Stimulated activated CD4-positive, alpha-beta T cell treated with anti-CD3 and anti-CD28 coated beads, Interleukin-2, amount 100 ng/mL, for 48 hours (primary cell): ENCODE results near the gene DGUOK.
A peak's percentile ranks its signal among the peaks of the same experiment; 100 is the strongest.
"Not testable (repeated sequence)": the region's sequence is repeated elsewhere in the genome, so short reads cannot be mapped to it uniquely, and the experiment has no call there.

ENCODE experiments used
- DNase-seq, 2 donors: peaks; one replicate each; pipeline ENCODE4 v3.0.0-alpha.2; 2020

DGUOK gene

DNA sequence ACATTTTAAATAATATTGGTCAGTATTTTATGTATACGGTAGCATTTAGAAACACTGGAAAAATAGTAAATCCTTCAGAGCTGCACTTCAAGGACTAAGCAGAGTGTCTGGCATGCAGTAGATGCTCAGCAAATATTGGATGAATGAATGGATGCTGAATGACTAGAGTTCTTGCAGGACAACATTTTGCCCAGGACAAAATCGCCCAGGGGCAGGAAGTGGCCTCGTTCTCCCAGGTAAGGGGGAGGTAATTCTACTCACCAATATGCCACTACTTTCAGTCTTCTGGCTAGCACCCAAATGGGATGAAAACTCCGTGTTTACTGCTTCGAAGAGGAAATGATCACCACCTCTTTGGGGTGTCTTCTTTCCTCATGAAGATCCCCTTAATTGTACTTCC, 4.0 kb upstream of the DGUOK start:
- DNase-seq, result no peak

DNA sequence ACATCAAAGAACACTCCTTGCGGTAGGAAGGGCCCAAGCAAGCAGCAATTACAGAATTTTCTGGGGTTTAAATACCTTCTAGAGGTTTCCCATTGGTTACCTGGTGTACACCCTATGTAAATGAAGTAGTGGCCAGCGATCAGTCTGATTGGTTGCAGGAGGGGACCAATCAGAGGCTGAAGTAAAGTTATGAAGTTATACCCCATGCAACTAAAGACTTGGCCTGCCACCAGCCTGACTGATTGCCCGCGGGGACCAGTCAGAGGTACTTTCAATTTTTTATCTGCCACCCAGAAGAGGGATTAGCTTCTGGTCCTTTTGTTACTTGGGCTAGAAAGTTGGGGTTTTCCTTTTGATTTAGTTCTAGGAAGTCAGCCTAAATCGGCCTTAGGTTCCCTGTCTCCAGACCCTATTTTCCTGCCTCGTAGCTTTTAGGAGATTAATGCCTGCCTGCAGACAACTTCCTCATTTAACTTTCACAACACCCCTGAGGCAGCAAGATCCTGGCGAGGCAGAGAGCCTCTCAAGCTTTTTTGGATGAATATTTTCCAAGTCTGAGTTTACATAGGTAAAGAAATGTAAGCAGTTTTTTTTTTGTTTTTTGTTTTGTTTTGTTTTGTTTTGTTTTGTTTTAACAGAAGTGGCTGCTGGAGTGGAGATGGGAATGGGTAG, 1.5 kb upstream of the DGUOK start:
- DNase-seq, result no peak

DNA sequence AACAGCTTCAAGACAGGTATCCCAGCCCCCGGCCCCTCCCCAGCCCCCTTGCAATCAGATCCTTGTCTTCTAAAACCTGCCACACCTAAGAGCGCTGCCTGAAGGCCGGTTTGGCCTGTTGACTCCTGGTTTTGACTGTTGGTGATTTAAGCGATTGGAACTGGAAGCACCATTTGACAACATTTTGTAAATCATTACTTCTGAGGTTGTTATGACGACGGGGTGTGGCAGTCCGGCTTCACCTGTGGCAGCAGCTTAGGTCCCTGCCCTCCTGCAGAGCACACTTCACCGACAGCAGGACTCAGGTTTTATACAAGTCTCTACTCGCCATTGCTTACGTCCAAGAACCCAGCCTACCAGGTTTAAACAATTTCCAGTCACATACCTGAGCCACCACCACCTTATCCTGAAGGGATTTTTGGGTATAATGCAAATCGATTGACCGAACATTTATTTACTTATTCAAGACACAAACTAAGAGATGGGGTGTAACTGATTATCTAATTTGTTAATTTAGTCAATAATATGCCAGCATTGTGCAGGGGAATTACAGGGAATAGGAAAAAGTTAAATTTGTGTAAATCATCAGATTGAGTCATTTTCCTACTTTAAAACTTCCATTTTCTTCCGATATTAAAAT, 707 bp upstream of the DGUOK start:
- DNase-seq, result no peak

DNA sequence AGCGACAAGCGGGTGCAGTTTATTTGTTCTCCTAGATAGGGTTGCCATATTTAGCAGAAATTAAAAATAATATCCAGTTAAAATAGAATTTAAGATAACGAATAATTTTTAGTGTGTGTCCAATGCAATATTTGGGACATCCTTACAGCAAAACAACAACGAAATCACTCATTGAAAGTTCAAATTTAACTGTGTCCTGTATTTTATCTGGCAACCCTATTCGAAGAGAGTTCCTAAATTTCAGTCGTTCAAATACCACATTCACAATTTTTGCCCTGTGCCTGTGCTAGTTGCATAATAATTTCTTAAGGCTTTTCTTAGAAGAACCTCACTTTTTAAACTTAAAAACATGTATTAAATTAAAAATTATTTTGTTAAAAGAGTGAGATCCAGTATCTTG, 664 bp downstream of the DGUOK start:
- no peak for DNase-seq

DNA sequence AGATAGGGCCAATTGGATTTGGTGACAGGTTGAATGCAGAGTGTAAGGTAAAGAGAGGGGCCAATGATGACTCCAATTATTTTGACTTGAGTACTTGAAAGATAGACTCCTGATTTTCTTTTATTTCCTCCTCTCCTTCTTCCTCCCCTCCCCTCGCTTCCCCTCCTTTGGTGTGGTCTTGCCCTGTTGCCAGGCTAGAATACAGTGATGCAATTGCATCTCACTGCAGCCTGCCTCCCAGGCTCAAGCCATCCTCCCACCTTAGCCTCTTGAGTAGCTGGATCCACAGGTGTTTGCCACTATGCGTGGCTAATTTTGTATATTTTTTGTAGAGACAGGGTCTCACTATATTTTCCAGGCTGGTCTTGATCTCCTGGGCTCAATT, 2.3 kb downstream of the DGUOK start:
- DNase-seq, result no peak

DNA sequence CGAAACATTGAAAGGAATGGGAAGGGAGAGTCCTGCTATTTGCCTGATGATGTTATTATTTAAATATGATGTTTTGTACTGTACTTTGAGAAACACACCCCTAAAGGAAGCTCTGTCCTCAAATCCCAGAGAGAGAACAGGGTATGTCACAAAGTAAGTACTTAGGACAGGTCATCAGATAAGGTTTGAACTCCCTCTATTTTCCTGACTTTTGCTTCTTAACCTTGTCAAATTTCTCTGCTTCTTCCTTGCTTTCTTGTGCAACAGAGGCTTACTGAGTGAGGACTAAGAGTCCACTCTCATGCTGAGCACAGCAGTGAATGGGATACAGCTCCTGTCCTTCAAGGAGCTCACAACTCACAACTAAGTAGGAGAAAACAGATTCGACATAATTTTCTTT, 3.7 kb downstream of the DGUOK start:
- DNase-seq, result no peak

DNA sequence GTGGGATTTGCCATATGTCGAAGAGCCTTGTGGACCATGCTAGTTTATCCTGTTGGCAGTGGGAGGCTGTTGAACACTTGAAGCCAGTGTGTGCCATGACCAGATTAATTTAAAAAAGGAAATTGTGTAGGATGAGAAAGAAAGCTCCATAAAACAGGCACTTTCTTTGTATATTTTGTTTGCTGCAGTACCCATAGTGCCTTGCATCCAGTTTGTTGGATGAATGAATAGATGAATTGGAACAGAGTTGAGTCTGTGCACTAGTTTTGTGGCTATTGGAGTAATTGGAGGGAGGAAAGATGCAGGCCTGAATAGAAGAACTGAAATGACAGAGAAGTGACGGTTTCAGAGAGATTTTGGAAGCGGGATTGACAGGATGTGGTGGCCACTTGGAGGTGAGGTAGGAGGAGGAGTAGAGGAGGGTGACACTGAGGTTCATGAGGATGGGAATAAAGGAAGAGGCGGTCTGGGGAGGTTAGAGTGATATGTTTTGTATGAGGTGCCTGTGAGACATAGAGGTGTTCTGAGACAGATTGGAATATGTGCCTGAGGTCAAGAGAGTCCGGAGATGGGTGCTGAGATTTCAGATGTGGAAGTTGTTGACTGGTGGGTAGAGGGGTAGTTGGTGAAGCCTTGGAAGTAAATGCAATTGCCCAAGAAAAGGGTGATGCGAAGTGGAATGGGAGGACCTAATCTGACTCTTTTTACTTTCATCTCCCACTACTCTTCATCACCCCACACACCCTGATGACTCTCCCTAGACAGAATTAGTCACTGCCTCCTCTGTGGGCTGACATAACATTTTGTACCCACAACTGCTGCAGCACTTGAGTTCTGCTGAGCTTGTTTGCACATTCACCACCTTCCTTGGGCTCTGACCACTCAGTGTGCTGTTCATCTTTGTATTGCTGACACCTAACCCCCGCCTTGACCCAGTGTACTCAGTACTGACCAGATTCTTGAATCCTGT, 5.1 kb downstream of the DGUOK start:
- peak in 1 of 2 donors; percentile 51 for DNase-seq

DNA sequence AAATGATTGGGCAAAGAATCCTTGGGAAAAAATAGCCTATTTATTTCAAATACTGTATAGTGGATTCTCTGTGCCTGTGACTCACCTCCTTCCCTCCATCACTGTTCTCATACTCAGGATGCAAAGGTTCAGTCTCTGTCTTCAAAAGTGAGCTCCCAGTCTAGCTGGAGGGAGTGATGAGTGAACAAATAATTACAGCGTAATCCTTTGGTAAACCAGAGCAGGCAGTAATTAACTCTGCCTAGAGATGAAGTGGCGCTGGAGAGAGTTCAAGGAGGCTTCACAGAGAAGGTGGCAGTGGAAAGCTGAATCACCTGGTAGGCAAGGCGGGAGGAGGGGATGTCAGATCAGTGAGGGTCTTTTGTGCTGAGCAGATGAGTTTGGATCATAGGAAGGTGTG, 6.5 kb downstream of the DGUOK start:
- DNase-seq, result no peak

DNA sequence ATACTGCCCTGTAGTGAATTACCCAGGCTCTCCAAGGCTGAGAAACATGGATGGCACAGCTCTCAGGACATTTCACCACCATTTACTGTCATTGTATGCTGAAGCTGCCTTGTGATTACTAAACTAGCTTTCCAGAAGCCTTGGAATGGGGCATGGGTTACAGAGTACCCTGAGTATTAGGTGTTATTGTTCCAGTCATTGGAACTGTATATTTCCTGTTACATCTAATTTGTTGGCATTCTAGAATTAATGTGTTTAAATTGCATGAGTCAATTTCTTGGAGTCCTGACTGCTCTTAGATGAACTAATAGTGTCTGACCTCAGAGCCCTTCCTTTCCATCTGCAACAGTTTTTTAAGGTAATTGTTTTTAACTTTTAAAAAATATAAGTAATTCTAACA, 9.0 kb downstream of the DGUOK start:
- no peak for DNase-seq

DNA sequence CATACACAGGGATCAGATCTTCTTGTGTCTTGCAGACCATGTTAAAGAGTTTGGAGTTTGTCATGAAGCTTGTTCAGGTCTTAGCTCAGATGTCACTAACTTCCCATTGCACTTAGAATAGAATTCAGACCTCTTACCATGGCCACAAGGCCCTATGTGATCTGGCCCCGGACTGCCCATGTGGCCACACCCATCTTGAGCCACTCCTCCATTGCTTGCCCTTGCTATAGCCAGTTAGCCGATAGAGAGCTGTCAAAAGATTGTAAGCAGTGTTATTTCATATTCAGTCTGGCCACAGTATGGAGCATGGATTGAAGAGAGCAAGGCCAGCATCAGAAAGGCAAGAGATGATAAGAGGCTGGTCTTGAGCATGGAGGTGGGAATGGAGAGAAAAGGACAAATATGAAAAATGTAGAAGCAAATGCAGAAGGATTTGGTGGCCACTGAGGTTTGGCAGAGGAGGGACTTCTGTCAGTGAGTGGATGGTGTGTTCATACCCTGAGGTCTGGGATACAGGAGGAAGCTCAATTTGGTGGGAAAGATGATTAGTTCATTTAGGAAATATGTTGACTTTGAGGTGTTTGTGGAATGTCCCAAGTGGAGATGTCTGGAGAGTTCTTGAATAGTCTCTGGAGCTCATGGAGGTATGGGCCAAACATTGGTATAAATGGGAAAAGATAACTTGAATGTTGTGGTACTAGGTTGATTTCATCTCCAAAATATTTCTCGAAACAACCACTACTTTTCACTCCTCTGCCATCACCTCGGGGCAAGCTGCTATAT, 10.6 kb downstream of the DGUOK start:
- no peak for DNase-seq

DNA sequence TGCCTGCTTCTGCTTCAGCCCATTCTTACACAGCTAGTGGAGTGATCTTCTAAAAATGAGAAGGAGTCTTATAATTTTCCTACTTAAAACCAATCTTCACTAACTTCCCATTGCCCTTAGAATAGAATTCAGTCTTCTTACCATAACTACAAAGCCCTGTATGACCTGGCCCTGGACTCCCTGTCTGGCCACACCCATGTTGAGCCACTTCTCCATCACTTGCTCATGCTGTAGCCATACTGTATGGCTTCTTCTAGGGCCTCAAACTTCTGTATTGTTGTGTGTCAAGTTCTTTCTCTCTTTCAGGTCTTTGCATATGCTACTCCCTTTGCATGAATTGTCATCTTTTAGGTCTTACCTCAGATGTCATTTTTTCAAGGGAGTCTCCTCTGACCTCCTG, 11.2 kb downstream of the DGUOK start:
- DNase-seq, result no peak

DNA sequence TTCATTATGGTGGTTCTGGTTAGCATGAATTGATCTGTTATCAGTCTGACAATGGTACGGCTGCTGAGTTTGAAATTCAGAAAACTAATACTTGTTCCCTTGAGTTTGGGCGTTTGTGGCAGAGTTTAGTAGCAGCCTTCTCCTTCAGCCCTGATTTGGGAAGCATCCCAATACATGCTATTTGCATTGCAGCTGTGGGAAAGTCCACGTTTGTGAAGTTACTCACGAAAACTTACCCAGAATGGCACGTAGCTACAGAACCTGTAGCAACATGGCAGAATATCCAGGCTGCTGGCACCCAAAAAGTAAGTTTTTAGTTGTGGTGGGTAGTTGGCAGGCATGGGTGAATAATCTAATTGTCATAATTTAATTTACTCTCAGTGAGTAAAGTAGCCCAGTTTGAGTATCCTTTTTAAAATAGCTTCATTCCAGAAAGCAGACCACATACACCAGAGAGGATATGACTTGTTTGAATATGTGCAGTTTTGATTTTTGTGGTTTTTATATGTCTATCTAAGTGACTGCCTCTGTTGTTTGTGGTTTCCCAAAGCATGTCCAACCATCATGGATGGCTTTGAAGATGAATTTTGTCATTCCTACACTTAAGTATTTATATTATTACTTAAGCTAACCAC, 12.2 kb downstream of the DGUOK start:
- no peak for DNase-seq

DNA sequence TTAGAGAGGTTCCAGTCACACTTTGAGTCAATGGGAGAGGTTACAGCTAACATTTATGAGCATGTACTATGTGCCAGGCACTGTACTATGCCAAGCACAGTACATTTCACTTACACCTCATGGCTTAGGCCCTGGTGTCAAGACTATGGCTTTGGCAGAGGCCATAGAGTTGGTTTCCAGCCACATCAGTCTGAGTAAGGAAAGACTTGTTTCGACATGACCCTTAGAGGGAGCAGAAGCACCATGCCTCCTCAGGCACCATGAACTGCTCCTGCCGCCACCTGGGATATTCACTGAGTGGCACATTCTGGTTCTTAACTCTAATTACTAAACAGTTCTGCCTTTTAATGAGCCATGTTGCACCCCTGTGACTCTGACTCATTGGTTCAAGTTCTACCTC, 12.7 kb downstream of the DGUOK start:
- no peak for DNase-seq

DNA sequence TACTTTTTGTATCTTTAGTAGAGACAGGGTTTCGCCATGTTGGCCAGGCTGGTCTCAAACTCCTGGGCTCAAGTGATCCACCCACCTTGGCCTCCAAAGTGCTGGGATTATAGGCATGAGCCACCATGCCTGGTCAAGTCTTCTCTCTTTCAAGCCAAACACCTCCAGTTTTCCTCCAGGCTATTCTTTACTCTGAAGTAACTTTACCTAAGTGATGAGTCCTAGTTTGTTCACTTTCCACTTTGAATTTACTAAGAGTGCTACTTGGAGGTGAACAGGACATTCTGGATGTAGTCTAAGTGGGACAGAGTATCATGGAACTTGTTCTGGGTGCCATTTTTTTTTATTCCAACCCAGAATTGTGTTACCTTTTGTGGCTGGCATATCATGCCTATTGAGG, 13.4 kb downstream of the DGUOK start:
- not testable (repeated sequence) for DNase-seq

DNA sequence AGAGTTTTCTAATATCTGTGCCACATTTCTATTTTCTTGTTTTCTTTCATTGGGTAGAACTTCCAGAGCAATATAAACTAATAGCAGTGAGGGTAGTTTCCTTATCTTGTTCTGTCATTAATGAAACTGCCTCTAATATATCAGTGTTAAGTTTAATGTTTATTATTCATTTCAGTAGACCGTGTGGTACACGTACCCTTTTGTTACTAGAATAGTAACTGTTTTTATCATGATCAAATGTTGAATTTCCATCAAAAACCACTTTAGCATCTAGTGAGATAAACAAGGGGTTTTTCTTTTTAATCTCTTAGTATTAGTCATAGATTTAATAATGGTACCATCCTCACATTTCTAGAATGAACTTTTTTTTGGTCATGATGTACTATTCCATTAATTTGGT, 16.0 kb downstream of the DGUOK start:
- DNase-seq, result no peak

DNA sequence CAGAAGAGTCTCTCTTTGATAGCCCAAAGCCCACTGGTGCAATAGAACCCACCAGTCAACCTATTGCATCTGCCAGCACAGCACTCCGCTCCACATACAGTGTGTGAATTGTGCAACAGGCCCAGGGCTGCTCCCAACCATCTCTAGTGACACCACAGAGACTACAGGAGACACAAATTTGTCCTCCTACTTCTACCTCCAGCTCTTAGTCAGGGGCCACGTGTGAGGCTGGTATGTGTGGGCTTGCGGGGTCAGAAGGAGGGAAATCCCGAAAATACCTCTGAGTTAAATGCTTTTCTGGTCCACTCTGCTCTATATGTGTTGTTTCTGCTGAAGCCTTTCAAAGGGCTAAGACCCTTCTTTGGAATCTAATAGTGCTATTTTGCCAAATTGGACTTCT, 18.0 kb downstream of the DGUOK start:
- DNase-seq, result no peak

DNA sequence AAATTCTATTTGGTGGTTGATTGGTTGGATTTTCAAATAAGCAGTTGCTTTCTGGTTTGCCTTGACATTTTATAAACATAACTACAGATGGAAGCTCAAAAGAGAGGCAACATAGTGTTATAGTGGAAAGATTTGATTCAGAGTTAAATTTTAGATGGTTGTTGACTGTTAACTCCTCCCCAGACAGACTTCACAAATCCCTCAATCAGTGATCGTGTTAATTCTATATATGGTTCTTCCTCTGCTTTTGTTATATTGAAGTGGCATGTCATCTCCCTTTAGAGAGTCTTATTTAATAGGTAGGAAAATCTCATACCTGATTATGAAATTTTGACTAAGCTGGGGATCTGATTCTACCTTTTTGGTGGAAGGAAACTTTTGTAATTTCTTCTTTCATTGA, 19.5 kb downstream of the DGUOK start:
- DNase-seq, result no peak

DNA sequence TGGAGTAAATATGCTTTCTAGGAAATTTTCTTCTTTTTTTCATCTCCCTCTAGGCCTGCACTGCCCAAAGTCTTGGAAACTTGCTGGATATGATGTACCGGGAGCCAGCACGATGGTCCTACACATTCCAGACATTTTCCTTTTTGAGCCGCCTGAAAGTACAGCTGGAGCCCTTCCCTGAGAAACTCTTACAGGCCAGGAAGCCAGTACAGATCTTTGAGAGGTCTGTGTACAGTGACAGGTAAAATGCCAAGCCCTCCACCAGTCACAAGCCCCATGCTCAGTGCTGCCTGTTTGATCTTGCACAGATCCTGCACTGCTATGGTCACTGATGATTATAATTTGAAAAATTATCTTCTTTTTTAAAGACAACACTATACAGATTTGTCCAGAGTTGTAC, 20.0 kb downstream of the DGUOK start:
- DNase-seq, result no peak

DNA sequence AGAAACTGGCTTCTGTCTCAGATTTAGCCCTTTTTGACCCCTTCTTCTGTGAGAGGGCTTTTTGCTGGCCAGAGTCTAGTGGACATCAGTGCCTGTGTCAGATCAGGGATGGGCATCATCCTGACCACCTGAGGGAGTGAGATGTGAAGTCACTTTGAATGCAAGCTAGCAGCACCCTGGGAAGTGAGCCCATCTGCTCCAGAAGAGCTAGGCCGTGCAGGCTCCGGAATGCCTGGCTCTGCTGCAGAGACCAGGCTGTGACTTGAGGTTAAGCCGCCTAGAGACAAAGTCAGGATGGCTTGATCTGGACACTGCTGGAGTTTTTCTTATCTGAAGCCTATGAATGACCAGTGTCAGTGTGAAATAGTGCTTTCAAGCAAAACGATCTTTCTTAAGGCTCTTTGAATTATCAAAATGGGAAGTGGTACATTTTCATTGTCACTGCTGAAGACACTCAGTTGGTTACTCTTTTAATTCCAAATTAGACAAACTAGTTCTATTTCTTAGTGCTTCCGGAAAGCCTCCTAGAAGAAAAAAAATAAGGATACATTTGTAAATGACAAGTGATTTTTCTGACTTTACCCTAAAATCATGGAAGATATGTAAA, 20.8 kb downstream of the DGUOK start:
- DNase-seq, result no peak

DNA sequence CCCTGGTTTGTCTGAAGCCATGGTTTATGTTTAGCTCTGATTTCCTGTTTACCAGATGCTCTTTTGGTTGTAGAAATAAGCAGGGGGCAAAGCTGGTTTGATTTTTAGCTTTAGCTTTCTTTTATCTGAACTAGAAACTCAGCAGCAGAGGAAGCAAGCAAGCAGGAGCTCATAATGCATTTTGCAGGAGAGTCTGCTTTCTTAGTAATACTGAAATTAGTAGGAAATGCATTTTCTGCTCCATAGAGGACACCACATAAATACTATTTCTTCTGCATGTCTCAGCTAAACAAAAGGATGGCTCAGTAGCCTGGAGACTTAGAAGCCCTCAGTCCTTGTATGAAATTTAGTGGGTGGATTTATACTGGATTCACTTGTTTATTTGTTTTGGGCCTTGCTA, 23.1 kb downstream of the DGUOK start:
- DNase-seq, result no peak

DNA sequence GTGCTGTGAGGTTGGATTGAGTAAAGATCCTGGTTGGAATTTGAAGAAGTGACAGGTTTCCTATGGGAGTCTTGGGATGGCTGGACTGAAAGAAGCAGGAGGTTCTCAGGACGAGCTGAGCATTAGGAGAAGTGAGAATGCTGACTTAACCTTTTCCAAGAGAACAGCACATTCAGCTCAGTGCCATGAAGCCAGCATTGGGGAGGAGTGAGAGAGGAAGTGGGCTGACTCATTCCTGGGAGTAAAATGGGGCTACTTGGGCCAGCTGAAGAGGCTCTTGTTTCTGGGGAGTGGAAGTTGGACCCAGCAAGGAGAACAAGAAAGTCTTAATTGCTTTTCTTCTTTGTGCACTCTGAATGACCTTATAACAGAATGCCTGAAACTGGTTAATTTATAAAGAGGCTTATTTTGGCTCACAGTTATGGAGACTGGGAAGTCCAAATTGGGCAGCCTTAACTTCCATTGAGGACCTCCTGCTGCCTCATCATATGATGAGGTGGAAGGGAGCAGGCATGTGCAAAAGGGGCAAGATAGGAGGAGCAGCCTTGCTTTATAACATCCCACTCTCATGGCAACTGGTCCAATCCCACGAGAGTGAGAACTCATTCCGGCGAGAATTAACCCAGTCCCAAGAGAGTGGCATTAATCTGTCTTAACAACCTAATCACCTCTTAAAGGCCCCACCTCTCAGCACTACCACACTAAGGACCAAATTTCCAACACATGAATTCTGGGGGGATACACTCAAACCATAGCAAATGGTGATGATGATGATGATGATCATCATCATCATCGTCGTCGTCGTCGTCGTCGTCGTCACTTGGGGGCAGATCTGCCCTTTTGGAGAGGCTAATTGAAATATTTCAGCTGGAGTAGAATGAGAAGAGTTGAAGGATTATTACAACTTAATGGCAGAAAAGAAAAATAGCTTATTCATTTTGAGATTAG, 26.1 kb downstream of the DGUOK start:
- no peak for DNase-seq
